Thyroid gland (tissue), 4 donors: ENCODE measurements around the gene GFRA3. TPM values are rescaled to one million over a fixed set of nuclear protein-coding genes. Genes with fewer than 3 reads are reported as not detected.
A peak's percentile ranks its signal among the peaks of the same experiment; 100 is the strongest.

Source experiments
- DNase-seq, 2 donors: peaks; one replicate each; pipeline ENCODE4 v3.0.0-alpha.2; 2019
- H3K27ac ChIP-seq, 3 donors: fragments of 200-600 bp; sonication (generic); 1 replicate in 2 of 3; 2 replicates in 1 of 3; pipeline ENCODE4 v1.5.1; 2016 to 2019; ENCODE audit warnings: mild to moderate bottlenecking in 1 of 3, moderate library complexity in 1 of 3
- H3K27me3 ChIP-seq: fragments of 200-600 bp; sonication (generic); one replicate; pipeline ENCODE4 v1.5.1; 2019
- H3K36me3 ChIP-seq, 2 donors: fragments of 200-600 bp; sonication (generic); one replicate each; pipeline ENCODE4 v1.5.1; 2016 to 2019
- H3K4me1 ChIP-seq, 2 donors: fragments of 200-600 bp; sonication (generic); one replicate each; pipeline ENCODE4 v1.5.1; 2017 to 2019
- H3K4me3 ChIP-seq, 3 donors: fragments of 200-600 bp; sonication (generic); replicated peaks in 1 of 3; 1 replicate in 2 of 3; 2 replicates in 1 of 3; pipeline ENCODE4 v1.5.1; 2016; ENCODE audit warnings: mild to moderate bottlenecking in 1 of 3
- H3K9me3 ChIP-seq: fragments of 200-600 bp; sonication (generic); one replicate; pipeline ENCODE4 v1.5.1; 2017
- POLR2A ChIP-seq, 2 donors: fragments of 450-650 bp; IDR thresholded peaks; one replicate each; pipeline ENCODE4 v1.6.1; 2017; ENCODE audit warnings: antibody characterized with exemption in 2 of 2, mild to moderate bottlenecking in 2 of 2, moderate library complexity in 1 of 2
- WGBS, 2 donors: methylation state at CpG; one replicate each; pipeline ENCODE4 v1.1.5; 2017; 5-methylcytosine and 5-hydroxymethylcytosine counted together
- intact Hi-C: fragments of 100-400 bp; cut with DNase I; formaldehyde crosslinking; loops from one replicate; pipeline ENCODE4 v1.15.1; 2023
- total RNA-seq, 4 donors: library from RNA; depleted of rRNA; stranded (reverse); fragments of >200 nt; gene quantifications; one replicate each; pipeline ENCODE4 v1.2.3, GENCODE V29; 2016
- TF ChIP-seq, protein P1 (sequence below), 6 experiments: fragments of 200-600 bp in 3 of 6; fragments of 450-650 bp in 3 of 6; sonication (generic) in 3 of 6; IDR thresholded peaks; one replicate each; pipeline ENCODE4 v1.5.1; 2016 to 2019; ENCODE audit warnings: antibody characterized with exemption in 6 of 6, mild to moderate bottlenecking in 2 of 6, inconsistent platforms in 1 of 6, moderate library complexity in 1 of 6

The GFRA3 gene
- total RNA-seq, 4 donors from 2014 or later = not detected

DNA sequence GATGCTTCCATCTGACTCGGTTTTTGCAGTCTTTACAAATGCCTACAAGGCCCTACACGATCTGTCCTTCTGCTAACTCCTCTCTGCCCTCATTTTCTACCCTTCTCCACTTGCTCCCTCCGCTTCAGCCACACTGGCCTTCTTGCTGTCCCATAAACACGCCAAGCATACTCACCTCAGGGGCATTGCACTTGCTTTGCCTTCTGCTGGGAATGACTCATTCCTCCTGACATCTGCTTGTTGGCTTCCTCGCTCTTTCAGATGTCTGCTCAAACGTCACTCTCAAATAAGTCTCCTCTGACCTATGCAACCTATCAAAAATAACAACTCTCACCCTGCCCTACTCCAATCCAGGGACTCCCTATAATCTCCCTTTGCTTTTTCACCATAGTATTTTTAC lies 29.0 kb upstream of the GFRA3 start:
- Histone ChIP-seq H3K4me1 (no peaks in the 10 kb centered on the region), H3K27me3 (no peaks in the 10 kb centered on the region), H3K4me3 (no peak overlapping the region), H3K9me3 (no peaks in the 10 kb centered on the region), H3K36me3 (no peaks in the 10 kb centered on the region), H3K27ac (no peak overlapping the region)
- intact Hi-C loops = no loop called here
- DNase-seq = no peak
- TF ChIP-seq POLR2A (IDR thresholded peaks at IDR 0.05) = no peak
- TF ChIP-seq, protein P1, sequence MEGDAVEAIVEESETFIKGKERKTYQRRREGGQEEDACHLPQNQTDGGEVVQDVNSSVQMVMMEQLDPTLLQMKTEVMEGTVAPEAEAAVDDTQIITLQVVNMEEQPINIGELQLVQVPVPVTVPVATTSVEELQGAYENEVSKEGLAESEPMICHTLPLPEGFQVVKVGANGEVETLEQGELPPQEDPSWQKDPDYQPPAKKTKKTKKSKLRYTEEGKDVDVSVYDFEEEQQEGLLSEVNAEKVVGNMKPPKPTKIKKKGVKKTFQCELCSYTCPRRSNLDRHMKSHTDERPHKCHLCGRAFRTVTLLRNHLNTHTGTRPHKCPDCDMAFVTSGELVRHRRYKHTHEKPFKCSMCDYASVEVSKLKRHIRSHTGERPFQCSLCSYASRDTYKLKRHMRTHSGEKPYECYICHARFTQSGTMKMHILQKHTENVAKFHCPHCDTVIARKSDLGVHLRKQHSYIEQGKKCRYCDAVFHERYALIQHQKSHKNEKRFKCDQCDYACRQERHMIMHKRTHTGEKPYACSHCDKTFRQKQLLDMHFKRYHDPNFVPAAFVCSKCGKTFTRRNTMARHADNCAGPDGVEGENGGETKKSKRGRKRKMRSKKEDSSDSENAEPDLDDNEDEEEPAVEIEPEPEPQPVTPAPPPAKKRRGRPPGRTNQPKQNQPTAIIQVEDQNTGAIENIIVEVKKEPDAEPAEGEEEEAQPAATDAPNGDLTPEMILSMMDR (IDR thresholded peaks at IDR 0.05) = no peak
- 89 to 90% methylated on average over 6 of the region's 6 CpGs for WGBS, 2 donors

DNA sequence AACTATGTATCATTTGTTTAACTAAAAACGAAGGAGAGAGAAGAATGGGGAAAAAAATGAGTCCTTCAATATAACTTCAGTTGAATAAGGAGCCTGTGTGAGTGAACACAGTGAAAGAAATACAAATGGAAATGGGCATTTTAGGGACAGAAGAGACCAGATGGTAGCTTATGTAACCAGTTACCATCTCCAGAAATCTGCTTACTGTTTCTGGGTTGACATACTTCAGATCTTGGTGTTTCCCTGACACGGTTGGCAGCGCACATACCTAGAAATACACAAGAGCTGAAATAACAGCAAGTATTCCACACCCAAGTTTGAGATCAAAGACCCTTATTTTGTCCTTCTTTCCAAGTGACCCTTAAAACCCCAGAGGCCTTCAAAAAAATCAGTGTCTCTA lies 14.9 kb upstream of the GFRA3 start:
- Histone ChIP-seq H3K9me3 (no peaks in the 10 kb centered on the region), H3K36me3 (no peaks in the 10 kb centered on the region), H3K4me1 (no peaks in the 10 kb centered on the region), H3K27ac (no peak overlapping the region), H3K4me3 (no peak overlapping the region), H3K27me3 (no peaks in the 10 kb centered on the region)
- DNase-seq = no peak
- intact Hi-C loops = no loop called here
- no peak for TF ChIP-seq POLR2A (IDR thresholded peaks at IDR 0.05)
- TF ChIP-seq, protein P1 (IDR thresholded peaks at IDR 0.05) = no peak
- WGBS, 2 donors = 88 to 93% methylated on average over 3 of the region's 3 CpGs

DNA sequence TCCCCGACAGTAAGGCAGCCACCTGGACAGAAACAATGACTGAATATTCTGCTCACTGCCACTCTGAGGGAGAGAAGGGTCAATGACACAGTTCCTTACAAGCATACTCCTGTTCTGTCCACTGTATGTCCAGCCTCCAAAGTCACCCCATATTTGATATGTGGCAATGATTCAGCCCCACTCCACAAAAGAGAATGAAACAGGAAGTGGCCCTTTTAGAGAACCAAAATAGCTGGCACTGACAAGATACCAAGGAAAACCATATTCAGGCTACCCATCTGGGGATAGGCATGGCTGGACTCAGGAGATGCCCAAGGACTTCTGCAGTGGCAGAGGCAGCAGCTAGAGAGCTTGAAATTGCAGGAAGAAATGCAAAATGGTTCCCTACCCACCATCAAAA lies 12.8 kb upstream of the GFRA3 start:
- Histone ChIP-seq H3K36me3 (no peaks in the 10 kb centered on the region), H3K27ac (no peak overlapping the region), H3K9me3 (no peaks in the 10 kb centered on the region), H3K4me3 (no peak overlapping the region), H3K4me1 (no peaks in the 10 kb centered on the region), H3K27me3 (no peaks in the 10 kb centered on the region)
- WGBS, 2 donors = 94 to 100% methylated on average over 1 of the region's 1 CpG
- intact Hi-C loops = no loop called here
- TF ChIP-seq, protein P1 (IDR thresholded peaks at IDR 0.05) = no peak
- TF ChIP-seq POLR2A (IDR thresholded peaks at IDR 0.05) = no peak
- no peak for DNase-seq

DNA sequence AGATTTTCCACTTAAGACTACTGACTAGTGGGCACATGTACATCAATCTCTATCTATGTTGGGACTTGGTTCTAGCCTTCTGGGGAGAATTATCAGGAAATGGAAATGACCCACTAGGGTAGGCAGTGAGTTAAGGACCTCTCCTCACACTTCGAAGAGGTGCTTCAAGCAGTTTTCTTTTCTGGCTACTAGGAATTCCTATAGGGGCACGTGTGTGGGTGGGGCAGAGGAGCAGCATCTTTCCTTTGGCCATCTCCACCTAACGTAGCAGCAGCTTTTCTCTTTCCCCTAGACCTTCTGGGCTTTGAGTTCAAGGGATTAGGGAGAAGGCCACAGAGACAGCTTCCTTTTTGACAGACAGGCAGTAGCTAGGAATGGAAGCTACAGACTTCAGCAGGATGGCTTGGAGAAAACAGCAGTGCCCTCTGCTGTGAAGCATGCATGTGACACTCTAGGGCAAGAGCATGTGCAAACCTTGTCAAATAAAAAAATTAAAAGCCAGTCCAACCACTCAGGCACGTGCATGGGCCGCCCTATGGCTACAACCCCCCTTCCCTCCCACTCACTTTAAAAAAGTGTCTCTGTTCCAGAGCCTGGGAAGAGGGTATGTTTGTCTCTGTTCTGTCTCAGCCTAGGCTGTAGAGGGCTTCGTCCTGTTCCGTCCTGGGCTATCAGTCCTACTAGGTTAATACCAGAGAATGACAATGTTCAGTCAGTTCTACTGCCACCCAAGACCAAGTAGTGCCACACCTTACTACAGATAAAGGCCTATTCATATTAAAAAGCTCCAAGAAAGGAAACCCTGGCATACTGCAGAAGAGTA lies 8.7 kb upstream of the GFRA3 start:
- no peak for TF ChIP-seq POLR2A (IDR thresholded peaks at IDR 0.05)
- TF ChIP-seq, protein P1 (IDR thresholded peaks at IDR 0.05) = peak in 3 of 6 experiments; percentile 16 to 31 (median 30)
- intact Hi-C loops = no loop called here
- no peaks in the 10 kb centered on the region for H3K4me1 ChIP-seq
- H3K27me3 ChIP-seq = no peaks in the 10 kb centered on the region
- DNase-seq = peak; percentile 25 to 41
- 51 to 53% methylated on average over 7 of the region's 7 CpGs for WGBS, 2 donors
- H3K36me3 ChIP-seq = no peaks in the 10 kb centered on the region
- no peak overlapping the region for H3K27ac ChIP-seq
- no peak overlapping the region for H3K4me3 ChIP-seq
- H3K9me3 ChIP-seq = no peaks in the 10 kb centered on the region

DNA sequence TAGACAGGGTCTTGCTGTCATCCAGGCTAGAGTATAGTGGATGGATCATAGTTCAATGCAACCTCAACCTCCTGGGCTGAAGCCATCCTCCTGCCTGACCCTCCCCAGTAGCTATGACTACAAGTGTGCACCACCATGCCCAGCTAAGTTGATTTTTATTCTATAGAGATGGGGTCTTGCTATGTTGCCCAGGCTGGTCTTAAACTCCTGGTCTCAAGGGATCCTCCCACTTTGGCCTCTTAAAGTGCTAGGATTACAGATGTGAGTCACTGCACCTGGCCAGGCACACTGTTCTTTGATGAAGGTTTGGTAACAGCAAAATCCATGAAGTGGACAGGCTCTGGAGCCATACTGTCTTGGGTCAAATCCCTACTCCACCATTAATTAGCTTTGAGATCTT lies 6.5 kb upstream of the GFRA3 start:
- Histone ChIP-seq H3K27ac (no peak overlapping the region), H3K4me3 (no peak overlapping the region), H3K4me1 (no peaks in the 10 kb centered on the region), H3K36me3 (no peaks in the 10 kb centered on the region), H3K9me3 (no peaks in the 10 kb centered on the region), H3K27me3 (no peaks in the 10 kb centered on the region)
- no peak for TF ChIP-seq POLR2A (IDR thresholded peaks at IDR 0.05)
- TF ChIP-seq, protein P1 (IDR thresholded peaks at IDR 0.05) = no peak
- intact Hi-C loops = no loop called here
- DNase-seq = no peak
